ENCODE measurements around the gene SLC35B1.

SLC35B1 gene

GRCh38 chr17:49667854-49668253, 39.9 kb downstream of the SLC35B1 start:
- TF ChIP-seq JUND (IDR thresholded peaks at IDR 0.05; ENCODE audit: low read depth) = no peak
- in situ Hi-C loops (cut with HindIII; ENCODE audit: low pct_unique_long_range_greater_than_20kb, low sequenced_read_pairs) = no loop called here
- DNase-seq (ENCODE audit: low read depth in 1 of 2, low spot score in 1 of 2) = no peak

GRCh38 chr17:49664706-49665211, 43.0 kb downstream of the SLC35B1 start:
- no peak for TF ChIP-seq JUND (IDR thresholded peaks at IDR 0.05; ENCODE audit: low read depth)
- in situ Hi-C loops (cut with HindIII; ENCODE audit: low pct_unique_long_range_greater_than_20kb, low sequenced_read_pairs) = no loop called here
- DNase-seq (ENCODE audit: low read depth in 1 of 2, low spot score in 1 of 2) = no peak

GRCh38 chr17:49659661-49660382, 47.9 kb downstream of the SLC35B1 start:
- no peak for TF ChIP-seq JUND (IDR thresholded peaks at IDR 0.05; ENCODE audit: low read depth)
- no peak for DNase-seq (ENCODE audit: low read depth in 1 of 2, low spot score in 1 of 2)
- in situ Hi-C loops (cut with HindIII; ENCODE audit: low pct_unique_long_range_greater_than_20kb, low sequenced_read_pairs) = no loop called here

GRCh38 chr17:49656247-49656646, 51.5 kb downstream of the SLC35B1 start:
- in situ Hi-C loops (cut with HindIII; ENCODE audit: low pct_unique_long_range_greater_than_20kb, low sequenced_read_pairs) = no loop called here
- TF ChIP-seq JUND (IDR thresholded peaks at IDR 0.05; ENCODE audit: low read depth) = no peak
- no peak for DNase-seq (ENCODE audit: low read depth in 1 of 2, low spot score in 1 of 2)
